ENCODE results near the gene CFTR.
"Not testable (repeated sequence)": the region's sequence is repeated elsewhere in the genome, so short reads cannot be mapped to it uniquely, and the experiment has no call there.

CFTR gene

GRCh38 chr7:117698018-117698417 is 218.2 kb downstream of the CFTR start:
- DNase-seq, result no peak

- no peak for DNase-seq
These were observed 224.2 kb downstream of the CFTR start for GRCh38 chr7:117704063-117704462.

GRCh38 chr7:117705630-117706029 is 225.8 kb downstream of the CFTR start:
- no peak for DNase-seq

GRCh38 chr7:117706210-117706609 is 226.4 kb downstream of the CFTR start:
- DNase-seq, result no peak

GRCh38 chr7:117707080-117707479 is 227.3 kb downstream of the CFTR start:
- DNase-seq, result no peak

- not testable (repeated sequence) for DNase-seq
These were observed 228.3 kb downstream of the CFTR start for GRCh38 chr7:117708173-117708572.

- DNase-seq, result no peak
These were observed 231.7 kb downstream of the CFTR start for GRCh38 chr7:117711556-117711955.

GRCh38 chr7:117715784-117716445 is 236.1 kb downstream of the CFTR start:
- no peak for DNase-seq

- no peak for DNase-seq
These were observed 237.0 kb downstream of the CFTR start for GRCh38 chr7:117716707-117717299.

- DNase-seq, result no peak
These were observed 237.5 kb downstream of the CFTR start for GRCh38 chr7:117717357-117717756.

All from activated effector memory CD4-positive, alpha-beta T cell treated with Interleukin-2 at 50 U/mL for 16 hours (primary cell).